HEK293T (cell line): ENCODE data around the gene MYO18A.

Experiments
- ARNT ChIP-seq: fragments of 450-650 bp; IDR thresholded peaks from 2 replicates; pipeline ENCODE4 v1.6.1; 2017; ENCODE audit warnings: mild to moderate bottlenecking
- BHLHE40 ChIP-seq: fragments of 450-650 bp; IDR thresholded peaks from 2 replicates; pipeline ENCODE4 v1.6.1; 2016; ENCODE audit warnings: mild to moderate bottlenecking, moderate library complexity, borderline replicate concordance
- CTBP1 ChIP-seq: fragments of 450-650 bp; IDR thresholded peaks from 2 replicates; pipeline ENCODE4 v1.6.1; 2016; ENCODE audit warnings: borderline replicate concordance
- FOXA1 ChIP-seq: fragments of 450-650 bp; IDR thresholded peaks from 2 replicates; pipeline ENCODE4 v1.6.1; 2016; ENCODE audit warnings: mild to moderate bottlenecking
- PKNOX1 ChIP-seq: fragments of 450-650 bp; IDR thresholded peaks from 2 replicates; pipeline ENCODE4 v1.6.1; 2016
- SP1 ChIP-seq: fragments of 450-650 bp; IDR thresholded peaks from 2 replicates; pipeline ENCODE4 v1.6.1; 2017
- SUZ12 ChIP-seq: fragments of 450-650 bp; IDR thresholded peaks from 2 replicates; pipeline ENCODE4 v1.6.1; 2016; ENCODE audit warnings: mild to moderate bottlenecking

DNA sequence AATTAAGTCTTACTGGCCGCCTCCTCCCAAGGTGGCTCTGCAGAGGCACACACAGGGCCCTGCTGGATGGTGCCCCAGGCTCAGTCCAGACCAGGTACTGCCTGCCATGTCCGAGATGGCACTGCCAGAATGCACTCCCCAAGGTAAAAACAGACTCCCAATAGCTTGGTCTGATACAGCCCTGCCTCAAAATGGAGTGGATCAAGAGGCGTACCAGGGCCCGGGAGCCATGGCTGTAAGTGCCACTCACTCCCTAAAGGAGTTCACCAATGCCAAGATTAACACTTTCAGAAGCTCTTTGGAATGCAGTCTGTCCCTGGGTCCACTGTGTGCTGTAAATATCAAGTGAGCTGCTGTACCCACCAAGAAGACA lies 576 bp upstream of the MYO18A start:
- TF ChIP-seq CTBP1 (no peak), ARNT (no peak), SUZ12 (no peak), FOXA1 (no peak), PKNOX1 (no peak), BHLHE40 (no peak), SP1 (no peak)
